Heart left ventricle (tissue), 16 donors: ENCODE results near the gene TFB2M. TPM values are rescaled to one million over a fixed set of nuclear protein-coding genes. Genes with fewer than 3 reads are reported as not detected.

ENCODE experiments used
- ATAC-seq, 4 donors: fragments of 200-7000 bp; cut with Tn5 transposase; one replicate each; pipeline ENCODE4 v1.9.1; 2020 to 2022; ENCODE audit warnings: moderate library complexity in 4 of 4, mild to moderate bottlenecking in 3 of 4, moderate number of reproducible peaks in 1 of 4
- DNase-seq, 5 donors: peaks; one replicate each; pipeline ENCODE4 v3.0.0-alpha.2; 2020
- H3K27ac ChIP-seq, 12 donors: fragments of 200-600 bp; sonication (generic) in 4 of 12; one replicate each; pipeline versions ENCODE4 v1.5.0 to v1.8.0; 2016 to 2022; ENCODE audit warnings: mild to moderate bottlenecking in 2 of 12
- H3K27me3 ChIP-seq, 9 donors: fragments of 200-600 bp; sonication (generic) in 2 of 9; one replicate each; pipeline versions ENCODE4 v1.5.1 to v1.8.0; 2016 to 2022; ENCODE audit warnings: mild to moderate bottlenecking in 3 of 9
- H3K36me3 ChIP-seq, 9 donors: fragments of 200-600 bp; sonication (generic) in 2 of 9; one replicate each; pipeline versions ENCODE4 v1.5.0 to v1.8.0; 2018 to 2022; ENCODE audit warnings: mild to moderate bottlenecking in 2 of 9
- H3K4me1 ChIP-seq, 12 donors: fragments of 200-600 bp; sonication (generic) in 4 of 12; one replicate each; pipeline versions ENCODE4 v1.5.0 to v1.8.0; 2016 to 2022; ENCODE audit warnings: mild to moderate bottlenecking in 3 of 12
- H3K4me3 ChIP-seq, 12 donors: fragments of 200-600 bp; sonication (generic) in 4 of 12; one replicate each; pipeline versions ENCODE4 v1.5.0 to v1.8.0; 2017 to 2022; ENCODE audit warnings: mild to moderate bottlenecking in 9 of 12, moderate library complexity in 4 of 12
- H3K9me3 ChIP-seq, 12 donors: fragments of 200-600 bp; sonication (generic) in 4 of 12; one replicate each; pipeline versions ENCODE4 v1.5.0 to v1.8.0; 2016 to 2022; ENCODE audit warnings: mild to moderate bottlenecking in 1 of 12
- POLR2A ChIP-seq, 2 donors: fragments of 450-650 bp; IDR thresholded peaks; one replicate each; pipeline ENCODE4 v1.6.1; 2017; ENCODE audit warnings: antibody characterized with exemption in 2 of 2, mild to moderate bottlenecking in 2 of 2, moderate library complexity in 2 of 2
- WGBS, 4 donors: extraction: QIAGEN DNeasy Blood & Tissue Kit in 2 of 4; methylation state at CpG; one replicate each; pipeline versions ENCODE4 v1.1.5 to v1.1.7; 2013 to 2018; 5-methylcytosine and 5-hydroxymethylcytosine counted together
- intact Hi-C, 10 donors: fragments of 100-400 bp; cut with DNase I; formaldehyde crosslinking; loops; one replicate each; pipeline versions ENCODE4 v1.11.1 to v1.14.2; 2022
- polyA plus RNA-seq, 2 donors: library from polyadenylated mRNA; stranded (reverse); fragments of 200-250 nt; gene quantifications; one replicate each; pipeline ENCODE4 v1.2.3, GENCODE V29; 2013
- total RNA-seq, 9 donors: library from RNA; depleted of rRNA in 2 of 9; stranded (reverse); fragments of >200 nt in 2 of 9; fragmentation: NEBNext Ultra II Directional in 3 of 9; extraction: Animal tissue kit (Norgen Biotek cat#: 25700) in 3 of 9; gene quantifications; one replicate each; pipeline versions ENCODE4 v1.1.0 to v1.2.4, GENCODE V29; 2016 to 2023
- TF ChIP-seq, protein P1 (sequence below), 12 donors: fragments of 200-600 bp; sonication (generic) in 4 of 12; IDR thresholded peaks; one replicate each; pipeline versions ENCODE4 v1.5.0 to v1.8.0; 2018 to 2022; ENCODE audit warnings: antibody characterized with exemption in 12 of 12, mild to moderate bottlenecking in 5 of 12
- donor health status: ischemic (EF 13 %, LVEDD 7.1; RV severe dilation, severe dysfunction).
- donor health status: healthy with polysubstance abuse.
- donor health status: DM: no; HTN: yes; CAD: no.
- donor health status: DM: no; HTN: no; CAD: no.
- donor health status: ischemic (EF 25% LVEDD 6.9; RV normal size, moderate dysfunction).
- donor health status: ischemic (EF 25% LVEDD 5.7; RV mildly dilated, moderate dysfunction).
- donor health status: healthy.
- donor health status: DM: yes; HTN: yes; CAD: no.
- donor health status: ischemic (EF 35%, LVEDD 5.7; RV mildly dilated, moderate dysfunction).
- donor health status: nonischemic (EF 11% LVEDD 7.7; RV severe dilation, severe dysfunction).
- donor health status: DM: yes; HTN: yes; CAD: no.
- donor health status: PGD.
- donor health status: ischemic (EF 29% LVEDD 5.4; RV normal size, mild dysfunction).
- donor health status: nonischemic (EF 23%, LVEDD 6.1; RV moderate dilation, normal function).

TFB2M gene
- total and polyA plus RNA-seq, 11 donors, result 4.2 to 18.6 (median 12.8) TPM

DNA sequence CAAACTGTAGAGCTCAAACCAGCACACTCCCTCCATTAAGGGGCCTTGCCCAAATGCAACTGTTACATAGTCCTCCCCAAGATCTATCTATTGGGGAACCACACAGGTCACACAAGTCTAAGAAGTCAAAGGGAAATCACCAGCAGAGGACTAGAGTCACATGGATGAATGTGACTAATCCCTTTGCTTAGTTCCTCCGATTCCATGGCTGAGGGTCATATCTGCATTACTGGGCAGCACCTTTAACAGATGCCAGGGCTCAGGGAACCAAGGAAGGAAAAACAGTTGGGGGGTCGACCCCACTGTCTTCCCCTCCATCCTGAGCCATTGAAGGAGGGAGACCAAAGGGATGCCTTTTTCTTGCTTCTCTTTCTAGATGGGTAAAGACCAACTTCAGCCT lies 35.6 kb downstream of the TFB2M start:
- Histone ChIP-seq H3K4me3 (no peak overlapping the region), H3K4me1 (no peaks in the 10 kb centered on the region), H3K36me3 (no peaks in the 10 kb centered on the region), H3K9me3 (peaks cover 0 to 23% (median 2%) of the 10 kb centered on the region in 12 donors), H3K27ac (no peak overlapping the region), H3K27me3 (no peaks in the 10 kb centered on the region)
- ATAC-seq (no peak), DNase-seq (no peak)
- 50 to 75% (median 63%) methylated on average over 2 of the region's 2 CpGs for WGBS, 4 donors
- no peak for TF ChIP-seq POLR2A (IDR thresholded peaks at IDR 0.05)
- TF ChIP-seq, protein P1, sequence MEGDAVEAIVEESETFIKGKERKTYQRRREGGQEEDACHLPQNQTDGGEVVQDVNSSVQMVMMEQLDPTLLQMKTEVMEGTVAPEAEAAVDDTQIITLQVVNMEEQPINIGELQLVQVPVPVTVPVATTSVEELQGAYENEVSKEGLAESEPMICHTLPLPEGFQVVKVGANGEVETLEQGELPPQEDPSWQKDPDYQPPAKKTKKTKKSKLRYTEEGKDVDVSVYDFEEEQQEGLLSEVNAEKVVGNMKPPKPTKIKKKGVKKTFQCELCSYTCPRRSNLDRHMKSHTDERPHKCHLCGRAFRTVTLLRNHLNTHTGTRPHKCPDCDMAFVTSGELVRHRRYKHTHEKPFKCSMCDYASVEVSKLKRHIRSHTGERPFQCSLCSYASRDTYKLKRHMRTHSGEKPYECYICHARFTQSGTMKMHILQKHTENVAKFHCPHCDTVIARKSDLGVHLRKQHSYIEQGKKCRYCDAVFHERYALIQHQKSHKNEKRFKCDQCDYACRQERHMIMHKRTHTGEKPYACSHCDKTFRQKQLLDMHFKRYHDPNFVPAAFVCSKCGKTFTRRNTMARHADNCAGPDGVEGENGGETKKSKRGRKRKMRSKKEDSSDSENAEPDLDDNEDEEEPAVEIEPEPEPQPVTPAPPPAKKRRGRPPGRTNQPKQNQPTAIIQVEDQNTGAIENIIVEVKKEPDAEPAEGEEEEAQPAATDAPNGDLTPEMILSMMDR (IDR thresholded peaks at IDR 0.05), result no peak
- intact Hi-C loops, result no loop called here

DNA sequence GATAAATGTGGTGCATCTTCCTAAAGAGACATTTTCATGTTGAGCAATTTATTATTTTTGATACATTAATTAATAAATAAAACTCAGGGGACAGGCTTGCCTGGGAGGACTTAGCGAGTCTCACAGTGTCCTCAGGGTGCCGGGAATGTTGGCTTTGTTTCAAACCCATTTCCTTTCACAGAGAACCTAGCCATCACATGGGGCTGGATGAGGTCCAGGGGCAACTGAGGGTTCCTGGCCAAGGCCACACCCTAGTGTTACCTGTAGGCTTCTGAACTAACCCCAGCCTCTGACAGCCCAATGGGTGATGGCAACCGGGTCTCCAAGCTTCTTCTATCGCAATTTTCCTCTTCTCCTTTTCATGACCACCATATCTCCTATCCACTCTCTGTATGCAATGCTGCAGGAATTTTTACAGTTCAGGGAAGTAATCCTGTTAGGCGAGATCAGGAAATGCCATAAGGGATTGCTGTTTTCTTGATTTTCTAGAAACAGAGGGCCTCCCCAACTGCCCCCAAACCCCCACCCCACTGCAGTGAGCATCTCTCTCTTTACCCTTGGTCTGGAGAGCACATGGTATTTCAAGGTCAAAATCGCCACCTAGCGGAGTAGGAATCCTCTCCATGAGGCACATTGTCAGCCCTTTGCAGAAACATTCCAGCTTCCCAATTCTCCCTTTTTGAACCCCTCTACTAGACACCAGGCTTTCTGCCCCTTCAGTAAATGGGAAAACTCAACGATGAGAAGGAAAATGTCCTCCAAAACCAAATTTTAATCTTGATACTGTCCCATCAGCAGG lies 36.9 kb downstream of the TFB2M start:
- intact Hi-C loops, result no loop called here
- peaks cover 0 to 23% (median 2%) of the 10 kb centered on the region in 12 donors for H3K9me3 ChIP-seq
- TF ChIP-seq, protein P1 (IDR thresholded peaks at IDR 0.05), result no peak
- no peak for TF ChIP-seq POLR2A (IDR thresholded peaks at IDR 0.05)
- DNase-seq, result no peak
- no peaks in the 10 kb centered on the region for H3K4me1 ChIP-seq
- no peak overlapping the region for H3K27ac ChIP-seq
- H3K27me3 ChIP-seq, result no peaks in the 10 kb centered on the region
- H3K4me3 ChIP-seq, result no peak overlapping the region
- ATAC-seq, result no peak
- H3K36me3 ChIP-seq, result no peaks in the 10 kb centered on the region
- WGBS, 4 donors, result 60 to 67% (median 64%) methylated on average over 8 of the region's 8 CpGs

DNA sequence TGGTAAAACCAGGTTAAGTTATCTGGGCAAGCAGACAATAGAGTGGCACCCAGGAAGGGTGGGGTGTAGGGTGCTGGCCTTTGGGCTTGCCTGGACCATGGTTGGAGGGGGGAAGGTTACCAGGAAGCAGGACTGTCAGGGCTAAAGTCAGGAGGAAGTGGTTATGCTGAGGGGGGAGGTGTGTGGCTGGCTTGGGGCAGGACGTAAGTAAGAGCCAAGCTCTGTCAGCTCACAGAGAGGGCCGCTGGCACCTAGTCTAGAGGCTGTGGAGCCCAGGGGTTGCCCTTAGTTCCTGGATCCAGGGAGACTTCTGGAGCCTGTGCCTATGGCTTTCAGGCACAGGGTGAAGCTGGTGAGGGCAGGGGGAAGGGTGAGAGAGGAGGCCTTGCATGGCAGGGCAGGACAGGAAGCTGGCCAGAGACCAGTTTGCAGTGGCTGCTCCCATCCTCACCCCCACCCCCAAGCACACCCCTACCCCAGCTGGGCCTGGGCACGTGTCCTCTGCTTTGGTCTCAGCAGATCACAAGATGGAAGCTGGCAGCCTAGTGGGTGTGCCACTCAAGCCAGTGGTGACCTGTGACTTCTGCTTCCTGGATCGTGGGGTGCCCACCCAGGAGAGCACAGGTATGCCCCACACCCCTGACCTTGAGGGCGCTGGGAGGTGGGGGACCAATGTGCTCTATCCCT lies 38.5 kb downstream of the TFB2M start:
- no peaks in the 10 kb centered on the region for H3K36me3 ChIP-seq
- ATAC-seq (peak in 2 of 4 donors; percentile 37 to 52), DNase-seq (no peak)
- 37 to 65% (median 52%) methylated on average over 5 of the region's 5 CpGs for WGBS, 4 donors
- H3K4me3 ChIP-seq, result no peak overlapping the region
- intact Hi-C loops, result no loop called here
- H3K27me3 ChIP-seq, result no peaks in the 10 kb centered on the region
- TF ChIP-seq, protein P1 (IDR thresholded peaks at IDR 0.05), result no peak
- no peak for TF ChIP-seq POLR2A (IDR thresholded peaks at IDR 0.05)
- H3K27ac ChIP-seq, result no peak overlapping the region
- peaks cover 0 to 23% (median 2%) of the 10 kb centered on the region in 12 donors for H3K9me3 ChIP-seq
- H3K4me1 ChIP-seq, result no peaks in the 10 kb centered on the region

DNA sequence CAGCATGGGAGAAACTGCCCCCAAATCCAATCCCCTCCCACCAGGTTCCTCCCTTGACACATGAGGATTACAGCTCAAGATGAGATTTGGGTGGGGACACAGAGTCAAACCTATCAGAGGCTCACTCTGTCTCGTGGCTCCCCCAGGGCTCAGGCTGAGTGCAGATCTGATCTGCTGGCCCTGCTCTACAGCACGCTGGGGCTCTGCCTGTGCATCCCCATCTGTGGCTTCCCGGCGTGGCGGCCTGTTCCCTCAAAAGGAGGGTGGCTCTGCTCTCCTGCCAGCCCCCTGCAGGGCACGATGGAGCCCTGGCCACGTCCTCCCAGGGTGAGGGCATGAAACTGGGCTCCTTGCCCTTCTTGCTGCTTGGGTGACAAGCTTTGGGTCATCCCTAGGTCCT lies 39.1 kb downstream of the TFB2M start:
- no peak for ATAC-seq
- Histone ChIP-seq H3K4me1 (no peaks in the 10 kb centered on the region), H3K36me3 (no peaks in the 10 kb centered on the region), H3K4me3 (no peak overlapping the region), H3K27ac (no peak overlapping the region), H3K9me3 (peaks cover 0 to 23% (median 2%) of the 10 kb centered on the region in 12 donors), H3K27me3 (no peaks in the 10 kb centered on the region)
- TF ChIP-seq POLR2A (IDR thresholded peaks at IDR 0.05), result no peak
- TF ChIP-seq, protein P1 (IDR thresholded peaks at IDR 0.05), result no peak
- WGBS, 4 donors, result 73 to 79% (median 76%) methylated on average over 7 of the region's 7 CpGs
- intact Hi-C loops, result no loop called here
- DNase-seq, result no peak
